Esophagus squamous epithelium (tissue), 5 donors: ENCODE results near the gene RBM20. TPM values are rescaled to one million over a fixed set of nuclear protein-coding genes. Genes with fewer than 3 reads are reported as not detected.
A peak's percentile ranks its signal among the peaks of the same experiment; 100 is the strongest.

ENCODE experiments used
- DNase-seq: peaks from one replicate; lab custom pipeline; 2025; lab: John Stamatoyannopoulos, UW
- H3K27ac ChIP-seq, 4 donors: fragments of 200-600 bp; sonication (generic); one replicate each; pipeline ENCODE4 v1.5.1; 2016 to 2019; ENCODE audit warnings: mild to moderate bottlenecking in 1 of 4
- H3K27me3 ChIP-seq, 4 donors: fragments of 200-600 bp; sonication (generic); 1 replicate in 3 of 4; 2 replicates in 1 of 4; pipeline versions ENCODE4 v1.5.1 to v1.6.0; 2017 to 2021; ENCODE audit warnings: antibody characterized with exemption in 1 of 4
- H3K36me3 ChIP-seq, 3 donors: fragments of 200-600 bp; sonication (generic); one replicate each; pipeline ENCODE4 v1.5.1; 2016 to 2019
- H3K4me1 ChIP-seq, 3 donors: fragments of 200-600 bp; sonication (generic); one replicate each; pipeline ENCODE4 v1.5.1; 2017 to 2019
- H3K4me3 ChIP-seq, 4 donors: fragments of 200-600 bp; sonication (generic); 1 replicate in 3 of 4; 2 replicates in 1 of 4; pipeline ENCODE4 v1.5.1; 2016 to 2019; ENCODE audit warnings: mild to moderate bottlenecking in 2 of 4, moderate library complexity in 1 of 4
- H3K9me3 ChIP-seq, 3 donors: fragments of 200-600 bp; sonication (generic); one replicate each; pipeline ENCODE4 v1.5.1; 2016 to 2019
- CTCF ChIP-seq, 6 experiments: fragments of 450-650 bp in 4 of 6; fragments of 200-600 bp in 2 of 6; sonication (generic) in 2 of 6; IDR thresholded peaks; one replicate each; pipeline ENCODE4 v1.5.1; 2016 to 2019; ENCODE audit warnings: antibody characterized with exemption in 6 of 6, mild to moderate bottlenecking in 4 of 6, moderate library complexity in 4 of 6
- POLR2A ChIP-seq, 4 donors: fragments of 450-650 bp; IDR thresholded peaks; one replicate each; pipeline ENCODE4 v1.6.1; 2017; ENCODE audit warnings: antibody characterized with exemption in 4 of 4, mild to moderate bottlenecking in 4 of 4, moderate library complexity in 3 of 4
- WGBS, 2 donors: methylation state at CpG; one replicate each; pipeline ENCODE4 v1.1.5; 2018; 5-methylcytosine and 5-hydroxymethylcytosine counted together
- intact Hi-C: fragments of 100-400 bp; cut with DNase I; formaldehyde crosslinking; loops from one replicate; pipeline ENCODE4 v1.15.0; 2022
- total RNA-seq, 4 donors: library from RNA; depleted of rRNA; stranded (reverse); fragments of >200 nt; gene quantifications; one replicate each; pipeline ENCODE4 v1.1.0, GENCODE V29; 2016
- donor health status: DM: yes; HTN: yes; CAD: no.

RBM20 gene
- total RNA-seq, 4 donors from 2014 or later: 2.1 to 10.3 (median 3.7) TPM

- Histone ChIP-seq H3K27me3 (no peaks in the 10 kb centered on the region), H3K4me1 (peaks cover 0 to 39% (median 5%) of the 10 kb centered on the region in 3 donors), H3K4me3 (no peak overlapping the region), H3K36me3 (no peaks in the 10 kb centered on the region), H3K27ac (peak overlapping the region in 3 of 4 donors; percentile 53 to 66 (median 62)), H3K9me3 (no peaks in the 10 kb centered on the region)
- intact Hi-C loops: no loop called here
- DNase-seq: no peak
- no peak for TF ChIP-seq POLR2A (IDR thresholded peaks at IDR 0.05)
- no peak for TF ChIP-seq CTCF (IDR thresholded peaks at IDR 0.05)
- 55 to 79% methylated on average over 9 of the region's 9 CpGs for WGBS, 2 donors
Observed at GRCh38 chr10:110793128-110793812, 149.1 kb downstream of the RBM20 start.

GRCh38 chr10:110793886-110794285, 149.8 kb downstream of the RBM20 start:
- WGBS, 2 donors: 77 to 84% methylated on average over 6 of the region's 6 CpGs
- H3K27ac ChIP-seq: peak overlapping the region in 3 of 4 donors; percentile 53 to 66 (median 62)
- peaks cover 0 to 39% (median 5%) of the 10 kb centered on the region in 3 donors for H3K4me1 ChIP-seq

GRCh38 chr10:110794808-110795207, 150.7 kb downstream of the RBM20 start:
- no peak for TF ChIP-seq CTCF (IDR thresholded peaks at IDR 0.05)
- no peak for TF ChIP-seq POLR2A (IDR thresholded peaks at IDR 0.05)
- 92 to 100% methylated on average over 1 of the region's 4 CpGs for WGBS, 2 donors
- DNase-seq: no peak
- Histone ChIP-seq H3K27ac (peak overlapping the region in 3 of 4 donors; percentile 35 to 66 (median 62)), H3K4me3 (no peak overlapping the region), H3K9me3 (no peaks in the 10 kb centered on the region), H3K4me1 (peaks cover 0 to 39% (median 5%) of the 10 kb centered on the region in 3 donors), H3K36me3 (no peaks in the 10 kb centered on the region), H3K27me3 (no peaks in the 10 kb centered on the region)
- intact Hi-C loops: no loop called here

More at GRCh38 chr10:110793886-110794285, 149.8 kb downstream of the RBM20 start:
- intact Hi-C loops: no loop called here
- Histone ChIP-seq H3K27me3 (no peaks in the 10 kb centered on the region), H3K9me3 (no peaks in the 10 kb centered on the region), H3K4me3 (no peak overlapping the region), H3K36me3 (no peaks in the 10 kb centered on the region)
- TF ChIP-seq POLR2A (IDR thresholded peaks at IDR 0.05): no peak
- no peak for TF ChIP-seq CTCF (IDR thresholded peaks at IDR 0.05)
- DNase-seq: no peak

GRCh38 chr10:110797416-110797815, 153.3 kb downstream of the RBM20 start:
- peaks cover 4 to 35% (median 11%) of the 10 kb centered on the region in 3 donors for H3K4me1 ChIP-seq

More at GRCh38 chr10:110797416-110797815, 153.3 kb downstream of the RBM20 start:
- TF ChIP-seq CTCF (IDR thresholded peaks at IDR 0.05) (no peak), POLR2A (IDR thresholded peaks at IDR 0.05) (no peak)
- H3K4me3 ChIP-seq: no peak overlapping the region
- intact Hi-C loops: no loop called here
- DNase-seq: no peak
- no peaks in the 10 kb centered on the region for H3K27me3 ChIP-seq
- WGBS, 2 donors: 83 to 85% methylated on average over 10 of the region's 10 CpGs
- H3K36me3 ChIP-seq: no peaks in the 10 kb centered on the region
- H3K9me3 ChIP-seq: no peaks in the 10 kb centered on the region
- no peak overlapping the region for H3K27ac ChIP-seq
